HCT116 (cell line): ENCODE data around the gene PCDH9. TPM values are rescaled to one million over a fixed set of nuclear protein-coding genes. Genes with fewer than 3 reads are reported as not detected.

Experiments used
- ATAC-seq: fragments of 200-7000 bp; cut with Tn5 transposase; 2 replicates; pipeline ENCODE4 v1.9.1; 2020; ENCODE audit warnings: mild to moderate bottlenecking, moderate library complexity
- BruUV-seq: library from RNA; stranded (reverse); fragments of 400-500 nt; replicated peaks from 2 replicates; lab custom pipeline; 2021; lab: Mats Ljungman, UMichigan
- CTCF ChIA-PET: fragments of 300-600 bp; sonication (Branson Sonifier 250); formaldehyde crosslinking; loops from one replicate; lab custom pipeline; 2021; ENCODE audit warnings: antibody characterized with exemption; lab: Charles Lee
- POLR2A ChIA-PET: fragments of 300-600, 350-600 bp; sonication (Branson Sonifier 250); formaldehyde crosslinking; loops from one replicate; lab custom pipeline; 2021; ENCODE audit warnings: antibody characterized with exemption; lab: Charles Lee
- RAD21 ChIA-PET, 2 experiments: fragments of 300-600 bp; sonication (Branson Sonifier 250); formaldehyde crosslinking; loops; one replicate each; lab custom pipeline; 2023; ENCODE audit warnings: low total read pairs in 2 of 2; ENCODE audit not compliant: uncharacterized antibody in 2 of 2, unreplicated experiment in 2 of 2, low non-redundant PET in 1 of 2; lab: Charles Lee
- DNase-seq: peaks from one replicate; pipeline ENCODE4 v3.0.0-alpha.2; 2010; ENCODE audit warnings: low read depth, low spot score
- H2AFZ ChIP-seq: fragments of 200-600 bp; shearing (Covaris generic), sonication (generic); 2 replicates; pipeline ENCODE4 v1.6.1; 2017; ENCODE audit warnings: low read depth, mixed run types, mixed read lengths, antibody characterized with exemption, low read length; ENCODE audit not compliant: poor library complexity, severe bottlenecking
- H3K27ac ChIP-seq: 2 replicates; pipeline ENCODE4 v1.5.1; 2012; ENCODE audit warnings: low read depth, low read length
- H3K27me3 ChIP-seq: fragments of 200-600 bp; sonication (generic); 2 replicates; pipeline ENCODE4 v1.6.1; 2016; ENCODE audit warnings: mixed run types, low read length, mixed read lengths; ENCODE audit not compliant: insufficient read depth
- H3K36me3 ChIP-seq, 2 experiments: fragments of 200-500 bp in 1 of 2; fragments of 200-600 bp in 1 of 2; sonication (Bioruptor generic) in 1 of 2; sonication (generic) in 1 of 2; 2 replicates each; pipeline versions ENCODE4 v1.5.1 to v1.6.1; 2014 to 2016; ENCODE audit warnings: low read length in 2 of 2, inconsistent platforms in 1 of 2, mixed read lengths in 1 of 2, mixed run types in 1 of 2; ENCODE audit not compliant: insufficient read depth in 2 of 2, control insufficient read depth in 1 of 2
- H3K4me1 ChIP-seq, 2 experiments: fragments of 200-600 bp in 1 of 2; sonication (generic) in 1 of 2; 2 replicates each; pipeline versions ENCODE4 v1.5.1 to v1.6.1; 2012 to 2017; ENCODE audit warnings: low read length in 2 of 2, inconsistent platforms in 1 of 2, mild to moderate bottlenecking in 1 of 2, mixed read lengths in 1 of 2, mixed run types in 1 of 2, moderate library complexity in 1 of 2; ENCODE audit not compliant: insufficient read depth in 2 of 2, control insufficient read depth in 1 of 2
- H3K4me2 ChIP-seq: fragments of 200-600 bp; sonication (generic); 2 replicates; pipeline ENCODE4 v1.6.1; 2017; ENCODE audit warnings: mixed run types, low read length, mixed read lengths
- H3K4me3 ChIP-seq, 2 experiments: fragments of 200-600 bp in 1 of 2; sonication (generic) in 1 of 2; replicated peaks in 1 of 2; 2 replicates each; pipeline ENCODE4 v1.5.1; 2011 to 2016; ENCODE audit warnings: low read length in 2 of 2, control low read depth in 1 of 2, low read depth in 1 of 2, mild to moderate bottlenecking in 1 of 2, mixed read lengths in 1 of 2, mixed run types in 1 of 2
- H3K79me2 ChIP-seq: fragments of 200-600 bp; sonication (generic); 2 replicates; pipeline ENCODE4 v1.6.1; 2017; ENCODE audit warnings: mild to moderate bottlenecking, mixed run types, low read length, moderate library complexity, mixed read lengths; ENCODE audit not compliant: insufficient read depth
- H3K9ac ChIP-seq: fragments of 200-600 bp; sonication (generic); 2 replicates; pipeline ENCODE4 v1.6.1; 2016; ENCODE audit warnings: low read length, mixed read lengths
- H3K9me2 ChIP-seq: fragments of 200-600 bp; sonication (generic), shearing (Covaris generic); 2 replicates; pipeline ENCODE4 v1.6.1; 2017; ENCODE audit warnings: mixed run types, mild to moderate bottlenecking, moderate library complexity; ENCODE audit not compliant: insufficient read depth
- H3K9me3 ChIP-seq, 2 experiments: fragments of 200-500 bp in 1 of 2; fragments of 200-600 bp in 1 of 2; sonication (Bioruptor generic) in 1 of 2; sonication (generic) in 1 of 2; 2 replicates each; pipeline ENCODE4 v1.6.1; 2014 to 2017; ENCODE audit warnings: low read length in 2 of 2, mixed read lengths in 2 of 2, inconsistent platforms in 1 of 2, low read depth in 1 of 2, mild to moderate bottlenecking in 1 of 2, mixed run types in 1 of 2, moderate library complexity in 1 of 2; ENCODE audit not compliant: control insufficient read depth in 1 of 2, insufficient read depth in 1 of 2
- H4K20me1 ChIP-seq: fragments of 200-600 bp; sonication (generic), shearing (Covaris generic); 2 replicates; pipeline ENCODE4 v1.6.1; 2017; ENCODE audit warnings: mixed run types, mild to moderate bottlenecking, moderate library complexity; ENCODE audit not compliant: insufficient read depth
- CBX3 ChIP-seq: IDR thresholded peaks from 2 replicates; pipeline ENCODE4 v1.6.1; 2012; ENCODE audit warnings: low read depth
- EGR1 ChIP-seq: IDR thresholded peaks from 2 replicates; pipeline ENCODE4 v1.6.1; 2012; ENCODE audit warnings: low read depth
- ELF1 ChIP-seq: IDR thresholded peaks from 2 replicates; pipeline ENCODE4 v1.6.1; 2012; ENCODE audit warnings: low read depth, borderline replicate concordance
- EZH2 ChIP-seq: fragments of 200-600 bp; sonication (generic); IDR thresholded peaks from 2 replicates; pipeline ENCODE4 v1.6.1; 2017; ENCODE audit warnings: antibody characterized with exemption, mixed run types
- FOSL1 ChIP-seq: IDR thresholded peaks from 2 replicates; pipeline ENCODE4 v1.6.1; 2012; ENCODE audit warnings: low read depth
- POLR2A ChIP-seq: IDR thresholded peaks from 2 replicates; pipeline ENCODE4 v1.7.0; 2011; ENCODE audit warnings: borderline replicate concordance; ENCODE audit not compliant: insufficient read depth, insufficient read length; ENCODE audit errors: extremely low read depth
- REST ChIP-seq: IDR thresholded peaks from 2 replicates; pipeline ENCODE4 v1.6.1; 2012; ENCODE audit warnings: low read depth
- SIN3A ChIP-seq: IDR thresholded peaks from 2 replicates; pipeline ENCODE4 v1.6.1; 2012; ENCODE audit warnings: low read depth
- SRF ChIP-seq: IDR thresholded peaks from 2 replicates; pipeline ENCODE4 v1.6.1; 2012; ENCODE audit warnings: low read depth
- YY1 ChIP-seq: IDR thresholded peaks from 2 replicates; pipeline ENCODE4 v1.6.1; 2011; ENCODE audit warnings: low read length, low read depth, moderate library complexity, mild to moderate bottlenecking; ENCODE audit not compliant: insufficient replicate concordance; ENCODE audit errors: extremely low read depth
- intact Hi-C: fragments of 100-400 bp; cut with micrococcal nuclease; formaldehyde crosslinking; loops from 2 replicates; pipeline ENCODE4 v1.10.0; 2022
- total RNA-seq: library from RNA; stranded (reverse); gene quantifications from one replicate; pipeline ENCODE4 v1.2.1, GENCODE V29; 2021; ENCODE audit not compliant: unreplicated experiment
- TF ChIP-seq, protein P1 (sequence below): IDR thresholded peaks from 2 replicates; pipeline ENCODE4 v1.6.1; 2012

Gene PCDH9
- total RNA-seq, 1 experiment from 2014 or later: 0.02 TPM

- RAD21 ChIA-PET: no interaction called here
- intact Hi-C loops: no loop called here
- H3K4me1 ChIP-seq: no peaks in the 10 kb centered on the region
- H3K9me2 ChIP-seq: no peaks in the 10 kb centered on the region
- DNase-seq (no peak), ATAC-seq (no peak)
- no peaks in the 10 kb centered on the region for H3K27me3 ChIP-seq
- CTCF ChIA-PET: no interaction called here
- no peak for TF ChIP-seq POLR2A
- no peak for TF ChIP-seq FOSL1
- no peak for TF ChIP-seq ELF1
- TF ChIP-seq SIN3A: no peak
- TF ChIP-seq CBX3: no peak
- no peak for TF ChIP-seq EGR1
- TF ChIP-seq, protein P1, sequence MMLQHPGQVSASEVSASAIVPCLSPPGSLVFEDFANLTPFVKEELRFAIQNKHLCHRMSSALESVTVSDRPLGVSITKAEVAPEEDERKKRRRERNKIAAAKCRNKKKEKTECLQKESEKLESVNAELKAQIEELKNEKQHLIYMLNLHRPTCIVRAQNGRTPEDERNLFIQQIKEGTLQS: no peak
- TF ChIP-seq EZH2: no peak
- no peak for TF ChIP-seq SRF
- no peak for TF ChIP-seq REST
- TF ChIP-seq YY1: no peak
- no peaks in the 10 kb centered on the region for H3K9me3 ChIP-seq
- no peaks in the 10 kb centered on the region for H3K36me3 ChIP-seq
- POLR2A ChIA-PET: no interaction called here
- H3K79me2 ChIP-seq: no peaks in the 10 kb centered on the region
- H3K4me3 ChIP-seq: no peak overlapping the region
- no TSS peak for BruUV-seq
- no peak overlapping the region for H3K27ac ChIP-seq
- H3K4me2 ChIP-seq: no peak overlapping the region
- no peaks in the 10 kb centered on the region; the same call in 1 of the 2 replicates for H4K20me1 ChIP-seq
- no peak overlapping the region for H2AFZ ChIP-seq
- no peak overlapping the region for H3K9ac ChIP-seq
These were observed 303.8 kb downstream of the PCDH9 start for GRCh38 chr13:66926200-66926850.
